OCI-LY1 (cell line): ENCODE measurements around the gene CCDC81.

Experiments
- H2AFZ ChIP-seq: fragments of 200-600 bp; sonication (generic), shearing (Covaris generic); 2 replicates; pipeline ENCODE4 v1.6.0; 2014; ENCODE audit warnings: antibody characterized with exemption, mild to moderate bottlenecking, low read length
- H3F3A ChIP-seq: fragments of 200-600 bp; sonication (generic), shearing (Covaris generic); 2 replicates; pipeline ENCODE4 v1.6.0; 2014; ENCODE audit warnings: mild to moderate bottlenecking, antibody characterized with exemption, low read length, moderate library complexity; ENCODE audit not compliant: insufficient read depth
- H3K27ac ChIP-seq: fragments of 200-600 bp; sonication (generic); 2 replicates; pipeline ENCODE4 v1.5.1; 2014; ENCODE audit warnings: low read length, mixed run types, mild to moderate bottlenecking, low read depth; ENCODE audit not compliant: poor library complexity, severe bottlenecking
- H3K27me3 ChIP-seq: fragments of 200-600 bp; sonication (generic); 2 replicates; pipeline ENCODE4 v1.6.0; 2014; ENCODE audit warnings: antibody characterized with exemption, mild to moderate bottlenecking, low read length, moderate library complexity; ENCODE audit not compliant: insufficient read depth
- H3K36me3 ChIP-seq: fragments of 200-600 bp; sonication (generic); 2 replicates; pipeline ENCODE4 v1.6.1; 2014; ENCODE audit warnings: mild to moderate bottlenecking, antibody characterized with exemption, low read length, moderate library complexity, mixed read lengths; ENCODE audit not compliant: insufficient read depth
- H3K4me1 ChIP-seq: fragments of 200-600 bp; sonication (generic); 2 replicates; pipeline ENCODE4 v1.5.1; 2014; ENCODE audit warnings: mild to moderate bottlenecking, low read length, moderate library complexity; ENCODE audit not compliant: insufficient read depth, severe bottlenecking
- H3K4me2 ChIP-seq: fragments of 200-600 bp; sonication (generic), shearing (Covaris generic); 2 replicates; pipeline ENCODE4 v1.6.1; 2014; ENCODE audit warnings: low read length
- H3K4me3 ChIP-seq: fragments of 200-600 bp; sonication (generic); 2 replicates; pipeline ENCODE4 v1.5.1; 2014; ENCODE audit warnings: low read length, low read depth, mild to moderate bottlenecking, mixed read lengths; ENCODE audit not compliant: poor library complexity, severe bottlenecking
- H3K79me2 ChIP-seq: fragments of 200-600 bp; shearing (Covaris generic); 2 replicates; pipeline ENCODE4 v1.6.1; 2016; ENCODE audit warnings: mixed run types, low read length, mixed read lengths; ENCODE audit not compliant: insufficient read depth
- H3K9ac ChIP-seq: fragments of 200-600 bp; sonication (generic), shearing (Covaris generic); 2 replicates; pipeline ENCODE4 v1.6.1; 2014; ENCODE audit warnings: mild to moderate bottlenecking, low read length, mixed read lengths
- H3K9me2 ChIP-seq: fragments of 200-600 bp; sonication (generic), shearing (Covaris generic); 2 replicates; pipeline ENCODE4 v1.6.1; 2014; ENCODE audit warnings: low read depth, mild to moderate bottlenecking, low read length, mixed read lengths
- H3K9me3 ChIP-seq: fragments of 200-600 bp; shearing (Covaris generic); 2 replicates; pipeline ENCODE4 v1.6.1; 2014; ENCODE audit warnings: low read length, mixed read lengths
- H4K20me1 ChIP-seq: fragments of 200-600 bp; sonication (generic), shearing (Covaris generic); 2 replicates; pipeline ENCODE4 v1.6.0; 2016; ENCODE audit warnings: mild to moderate bottlenecking, low read length; ENCODE audit not compliant: insufficient read depth
- EZH2 ChIP-seq: fragments of 200-600 bp; sonication (generic), shearing (Covaris generic); IDR thresholded peaks from 2 replicates; pipeline ENCODE4 v1.8.0; 2017; ENCODE audit warnings: borderline replicate concordance, mixed run types, mild to moderate bottlenecking, antibody characterized with exemption, low read length, moderate library complexity, mixed read lengths
- TF ChIP-seq, protein P1 (sequence below): fragments of 200-600 bp; sonication (generic), shearing (Covaris generic); IDR thresholded peaks from 2 replicates; pipeline ENCODE4 v1.5.1; 2017; ENCODE audit warnings: mild to moderate bottlenecking, antibody characterized with exemption, low read length, moderate library complexity, mixed read lengths

The CCDC81 gene

GRCh38 chr11:86388198-86388597, 13.5 kb downstream of the CCDC81 start:
- Histone ChIP-seq H3K9me2 (no peaks in the 10 kb centered on the region), H3F3A (no peaks in the 10 kb centered on the region), H3K79me2 (no peaks in the 10 kb centered on the region), H3K4me1 (no peaks in the 10 kb centered on the region), H3K27ac (no peak overlapping the region), H4K20me1 (no peaks in the 10 kb centered on the region), H3K36me3 (no peaks in the 10 kb centered on the region), H2AFZ (no peak overlapping the region), H3K4me3 (no peak overlapping the region), H3K27me3 (no peaks in the 10 kb centered on the region), H3K9me3 (no peaks in the 10 kb centered on the region), H3K4me2 (no peak overlapping the region), H3K9ac (no peak overlapping the region)
- TF ChIP-seq, protein P1, sequence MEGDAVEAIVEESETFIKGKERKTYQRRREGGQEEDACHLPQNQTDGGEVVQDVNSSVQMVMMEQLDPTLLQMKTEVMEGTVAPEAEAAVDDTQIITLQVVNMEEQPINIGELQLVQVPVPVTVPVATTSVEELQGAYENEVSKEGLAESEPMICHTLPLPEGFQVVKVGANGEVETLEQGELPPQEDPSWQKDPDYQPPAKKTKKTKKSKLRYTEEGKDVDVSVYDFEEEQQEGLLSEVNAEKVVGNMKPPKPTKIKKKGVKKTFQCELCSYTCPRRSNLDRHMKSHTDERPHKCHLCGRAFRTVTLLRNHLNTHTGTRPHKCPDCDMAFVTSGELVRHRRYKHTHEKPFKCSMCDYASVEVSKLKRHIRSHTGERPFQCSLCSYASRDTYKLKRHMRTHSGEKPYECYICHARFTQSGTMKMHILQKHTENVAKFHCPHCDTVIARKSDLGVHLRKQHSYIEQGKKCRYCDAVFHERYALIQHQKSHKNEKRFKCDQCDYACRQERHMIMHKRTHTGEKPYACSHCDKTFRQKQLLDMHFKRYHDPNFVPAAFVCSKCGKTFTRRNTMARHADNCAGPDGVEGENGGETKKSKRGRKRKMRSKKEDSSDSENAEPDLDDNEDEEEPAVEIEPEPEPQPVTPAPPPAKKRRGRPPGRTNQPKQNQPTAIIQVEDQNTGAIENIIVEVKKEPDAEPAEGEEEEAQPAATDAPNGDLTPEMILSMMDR, result no peak
- no peak for TF ChIP-seq EZH2

- Histone ChIP-seq H3K9ac (no peak overlapping the region), H3F3A (no peaks in the 10 kb centered on the region), H4K20me1 (no peaks in the 10 kb centered on the region), H3K4me1 (no peaks in the 10 kb centered on the region), H3K79me2 (no peaks in the 10 kb centered on the region), H3K27ac (no peak overlapping the region), H2AFZ (no peak overlapping the region), H3K4me2 (no peak overlapping the region), H3K4me3 (no peak overlapping the region), H3K9me3 (no peaks in the 10 kb centered on the region), H3K9me2 (no peaks in the 10 kb centered on the region), H3K27me3 (no peaks in the 10 kb centered on the region), H3K36me3 (no peaks in the 10 kb centered on the region)
- no peak for TF ChIP-seq EZH2
- TF ChIP-seq, protein P1, result no peak
Observed at GRCh38 chr11:86390487-86390886, 15.8 kb downstream of the CCDC81 start.

- TF ChIP-seq, protein P1, result no peak
- TF ChIP-seq EZH2, result no peak
- Histone ChIP-seq H3K4me2 (no peak overlapping the region), H2AFZ (no peak overlapping the region), H3K36me3 (no peaks in the 10 kb centered on the region), H3K27me3 (no peaks in the 10 kb centered on the region), H3K9me3 (no peaks in the 10 kb centered on the region), H3K9ac (no peak overlapping the region), H3K79me2 (no peaks in the 10 kb centered on the region), H4K20me1 (no peaks in the 10 kb centered on the region), H3K4me1 (no peaks in the 10 kb centered on the region), H3F3A (no peaks in the 10 kb centered on the region), H3K27ac (no peak overlapping the region), H3K9me2 (no peaks in the 10 kb centered on the region), H3K4me3 (no peak overlapping the region)
Observed at GRCh38 chr11:86395061-86395551, 20.4 kb downstream of the CCDC81 start.
